GM19395 (cell line): ENCODE results near the gene SPINK13.
"Not testable (repeated sequence)": the region's sequence is repeated elsewhere in the genome, so short reads cannot be mapped to it uniquely, and the experiment has no call there.

Experiments
- ATAC-seq: cut with Tn5 transposase; IDR thresholded peaks from one replicate; pipeline ENCODE4 v1.9.1; 2021; ENCODE audit warnings: mild to moderate bottlenecking, moderate library complexity; ENCODE audit not compliant: unreplicated experiment

The SPINK13 gene

GRCh38 chr5:148311484-148311883, 42.9 kb downstream of the SPINK13 start:
- ATAC-seq: no peak

GRCh38 chr5:148312153-148312552, 43.6 kb downstream of the SPINK13 start, which contains the start of gene SPINK7:
Gene SPINK7 (plus strand): TSS chr5:148312423. CDS start chr5:148312484, 61 bp downstream.
- ATAC-seq: no peak

- no peak for ATAC-seq
Measured at GRCh38 chr5:148314187-148314586, 45.6 kb downstream of the SPINK13 start.

GRCh38 chr5:148314731-148315130, 46.1 kb downstream of the SPINK13 start:
- no peak for ATAC-seq

GRCh38 chr5:148320011-148320963, 51.7 kb downstream of the SPINK13 start:
- not testable (repeated sequence) for ATAC-seq

GRCh38 chr5:148333262-148333849, 64.8 kb downstream of the SPINK13 start:
- ATAC-seq: no peak

GRCh38 chr5:148335259-148335658, 66.7 kb downstream of the SPINK13 start, which contains the start of gene SPINK9:
Gene SPINK9 (plus strand): TSS chr5:148335559. CDS start chr5:148335614, 55 bp downstream.
- ATAC-seq: no peak
